CD4-positive, alpha-beta T cell treated with Interleukin-2 at 100 ng/mL for 4 hours (primary cell): ENCODE data around the gene ARL15.
"Not testable (repeated sequence)": the region's sequence is repeated elsewhere in the genome, so short reads cannot be mapped to it uniquely, and the experiment has no call there.

Source experiments
- DNase-seq: peaks from one replicate; pipeline ENCODE4 v3.0.0-alpha.2; 2020; ENCODE audit warnings: low spot score

ARL15 gene

DNA sequence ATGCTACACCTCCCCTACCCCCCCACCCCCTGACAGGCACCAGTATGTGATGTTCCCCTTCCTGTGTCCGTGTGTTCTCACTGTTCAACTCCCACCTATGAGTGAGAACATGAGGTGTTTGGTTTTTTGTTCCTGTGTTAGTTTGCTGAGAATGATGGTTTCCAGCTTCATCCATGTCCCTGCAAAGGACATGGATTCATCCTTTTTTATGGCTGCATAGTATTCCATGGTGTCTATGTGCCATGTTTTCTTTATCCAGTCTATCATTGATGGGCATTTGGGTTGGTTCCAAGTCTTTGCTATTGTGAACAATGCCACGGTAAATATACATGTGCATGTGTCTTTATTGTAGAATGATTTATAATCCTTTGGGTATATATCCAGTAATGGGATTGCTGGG, 328.1 kb downstream of the ARL15 start:
- DNase-seq = not testable (repeated sequence)

DNA sequence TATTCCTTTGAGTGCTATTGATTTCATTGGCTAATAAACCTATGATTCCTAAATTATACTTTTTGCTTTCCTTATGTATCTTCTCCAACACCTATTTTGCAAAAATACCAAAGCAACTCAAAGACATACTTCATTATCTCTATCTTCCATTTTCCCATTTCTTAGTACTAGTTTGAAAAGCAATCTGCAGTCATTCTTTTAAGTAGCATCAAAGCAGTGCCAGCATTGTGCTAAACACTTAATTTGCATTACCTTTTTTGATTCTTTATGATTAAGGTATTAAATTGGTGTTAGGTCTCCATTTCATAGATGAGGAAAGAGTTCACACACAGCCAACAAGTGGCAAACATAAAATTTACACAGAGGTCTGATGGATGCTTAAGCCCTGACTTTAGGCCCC, 330.3 kb downstream of the ARL15 start:
- DNase-seq = no peak

DNA sequence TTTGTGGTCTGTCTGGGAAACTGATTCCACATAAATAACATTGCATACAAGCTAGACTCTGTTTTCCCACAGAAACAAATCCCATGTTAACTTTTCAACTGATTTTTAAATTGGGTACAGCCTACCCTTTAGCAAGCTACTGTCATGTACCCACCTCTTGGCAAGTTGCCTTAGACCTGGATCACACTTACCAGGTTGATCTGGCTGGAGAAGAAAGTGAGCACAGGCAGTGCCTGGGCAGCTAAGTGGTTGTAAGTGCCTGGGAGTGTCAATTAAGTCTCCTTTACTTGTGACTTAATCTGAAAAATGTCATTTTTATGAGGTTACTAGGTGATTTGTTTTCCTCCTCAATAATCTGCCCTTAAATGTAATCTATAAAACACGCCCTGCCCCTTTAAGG, 336.4 kb downstream of the ARL15 start:
- DNase-seq = no peak

DNA sequence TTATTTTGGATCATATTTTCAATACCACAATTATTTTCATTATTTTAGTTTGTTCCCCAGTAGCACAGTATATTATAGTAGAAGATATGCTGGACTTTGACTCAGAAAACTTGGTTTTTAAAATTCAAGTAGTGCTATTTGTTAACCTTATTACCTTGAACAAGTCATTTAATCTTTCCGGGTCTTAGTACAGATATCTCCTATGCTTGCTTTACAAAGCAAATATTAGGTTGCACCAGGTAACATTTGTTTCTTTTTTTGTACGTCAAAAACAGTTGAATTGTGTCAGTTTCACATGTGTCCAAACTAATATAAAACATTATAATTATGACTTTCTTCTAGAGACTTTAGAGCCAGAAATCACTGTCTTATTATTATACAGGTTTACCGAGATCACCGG, 338.1 kb downstream of the ARL15 start:
- DNase-seq = no peak

DNA sequence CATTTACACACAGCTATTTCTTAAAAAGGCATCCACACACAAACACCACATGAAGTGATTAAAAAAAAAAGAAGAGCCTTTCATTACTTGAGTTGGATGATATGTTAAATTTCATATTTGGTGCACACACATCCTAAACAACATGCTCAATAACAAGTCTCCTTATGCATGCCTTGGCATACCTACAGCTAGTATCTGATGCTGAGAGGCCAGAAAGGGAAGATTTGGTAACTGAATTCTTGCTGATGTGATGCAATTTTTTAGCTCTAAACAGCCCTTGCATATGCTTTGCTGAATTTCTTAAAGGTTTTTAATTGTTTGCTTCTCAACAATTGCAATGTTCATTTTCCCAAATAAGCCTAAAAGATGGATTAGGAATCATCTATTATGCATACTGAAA, 338.8 kb downstream of the ARL15 start:
- no peak for DNase-seq

- no peak for DNase-seq
Observed at GRCh38 chr5:53971131-53971530, 339.2 kb downstream of the ARL15 start.

DNA sequence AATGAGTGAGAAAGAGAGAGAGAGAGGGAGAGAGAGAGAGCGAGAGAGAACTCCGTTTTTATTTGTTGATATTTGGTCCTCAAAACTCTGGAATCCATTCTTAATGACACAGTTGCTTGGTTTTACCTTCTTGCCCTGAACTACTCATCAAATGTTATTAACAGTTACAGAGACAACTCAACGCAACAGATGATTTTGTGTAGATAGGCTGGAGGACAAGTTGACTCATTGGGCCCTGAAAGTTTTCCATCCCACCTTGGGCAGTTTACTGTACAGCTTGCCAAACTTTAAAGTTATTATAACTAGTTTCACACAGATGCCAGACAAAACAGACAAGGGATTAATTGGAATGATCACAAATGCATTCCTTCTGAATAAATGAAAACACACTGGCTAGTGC, 339.9 kb downstream of the ARL15 start:
- no peak for DNase-seq

- DNase-seq = no peak
Observed at GRCh38 chr5:53969176-53969730, 341.1 kb downstream of the ARL15 start.

GRCh38 chr5:53965459-53965858, 344.9 kb downstream of the ARL15 start:
- no peak for DNase-seq

DNA sequence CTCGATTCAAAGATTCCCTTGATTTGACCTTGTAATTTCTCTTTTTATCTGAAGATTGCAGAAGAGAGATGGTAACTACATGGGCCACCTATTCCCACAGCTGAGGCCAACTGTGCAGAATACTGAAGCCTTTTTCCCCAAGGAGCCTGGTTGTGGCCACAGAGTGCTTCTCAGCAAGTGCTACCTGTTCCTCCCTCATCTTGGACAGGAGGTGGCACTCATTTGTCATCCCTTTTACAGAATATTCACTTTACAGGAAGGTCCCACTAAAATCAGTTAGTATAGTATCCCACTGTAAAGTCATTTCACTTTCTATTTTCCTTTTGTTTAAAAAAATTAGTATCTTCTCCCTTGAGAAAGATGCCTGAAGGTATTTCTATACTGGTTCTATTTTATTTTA, 346.4 kb downstream of the ARL15 start:
- DNase-seq = no peak

DNA sequence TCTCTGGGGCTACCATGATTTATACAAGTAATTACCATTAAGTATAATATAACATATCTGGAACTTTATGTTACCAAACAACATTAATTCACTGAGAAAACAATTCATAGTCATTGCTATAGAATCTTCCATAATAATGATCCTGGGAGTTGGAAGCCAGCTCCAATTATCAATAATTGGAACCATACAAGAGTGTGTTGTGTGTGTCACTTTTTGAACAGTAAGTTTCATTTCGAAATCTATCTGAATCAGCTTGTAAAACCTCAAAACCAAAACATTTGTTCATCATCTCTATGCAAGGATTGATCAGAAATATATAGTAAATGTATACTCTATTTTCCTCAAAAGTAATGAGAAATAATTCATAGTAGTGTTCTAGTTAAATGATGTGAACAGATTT, 348.1 kb downstream of the ARL15 start:
- DNase-seq = no peak

DNA sequence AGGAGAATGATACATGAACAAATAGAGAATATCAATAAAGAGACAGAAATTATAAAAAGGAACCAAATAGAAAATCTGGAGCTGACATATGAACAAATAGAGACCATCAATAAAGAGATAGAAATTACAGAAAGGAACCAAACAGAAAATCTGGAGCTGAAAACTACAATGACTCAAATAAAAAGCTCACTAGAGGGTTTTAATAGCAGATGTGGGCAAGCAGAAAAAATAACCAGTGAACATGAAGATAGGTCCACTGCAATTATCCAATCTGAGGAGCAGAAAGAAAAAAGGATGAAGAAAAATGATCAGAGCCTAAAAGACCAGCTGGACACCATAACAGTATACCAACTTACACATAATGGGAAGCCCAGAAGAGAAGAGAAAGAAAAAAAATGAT, 353.7 kb downstream of the ARL15 start:
- no peak for DNase-seq

- DNase-seq = no peak
Observed at GRCh38 chr5:53956196-53956595, 354.2 kb downstream of the ARL15 start.

- no peak for DNase-seq
Observed at GRCh38 chr5:53950621-53951020, 359.8 kb downstream of the ARL15 start.

GRCh38 chr5:53948598-53948997, 361.8 kb downstream of the ARL15 start:
- no peak for DNase-seq

- no peak for DNase-seq
Observed at GRCh38 chr5:53946405-53947100, 363.8 kb downstream of the ARL15 start.

- DNase-seq = no peak
Observed at GRCh38 chr5:53944981-53945380, 365.4 kb downstream of the ARL15 start.

DNA sequence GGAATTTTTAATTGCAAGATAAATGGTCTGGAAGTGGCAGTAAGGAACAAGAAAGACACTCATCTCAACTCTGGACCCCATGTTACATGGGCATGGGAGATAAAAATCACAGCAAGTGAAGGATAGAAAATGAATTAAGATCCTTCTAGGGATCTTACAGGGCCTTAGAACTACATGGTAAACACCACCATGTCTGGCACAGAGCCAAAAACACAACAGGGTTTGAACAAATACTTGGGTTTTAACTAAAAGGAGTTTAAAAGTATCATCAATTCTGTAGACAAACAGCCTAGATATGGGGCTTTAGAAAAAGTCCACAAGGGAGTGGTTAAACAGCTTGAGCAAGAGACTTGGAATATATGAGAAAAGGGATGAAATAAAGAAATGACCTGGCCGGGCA, 366.4 kb downstream of the ARL15 start:
- no peak for DNase-seq

- DNase-seq = no peak
Observed at GRCh38 chr5:53942724-53943123, 367.6 kb downstream of the ARL15 start.

- no peak for DNase-seq
Observed at GRCh38 chr5:53940921-53941320, 369.5 kb downstream of the ARL15 start.

GRCh38 chr5:53937467-53937866, 372.9 kb downstream of the ARL15 start:
- no peak for DNase-seq

DNA sequence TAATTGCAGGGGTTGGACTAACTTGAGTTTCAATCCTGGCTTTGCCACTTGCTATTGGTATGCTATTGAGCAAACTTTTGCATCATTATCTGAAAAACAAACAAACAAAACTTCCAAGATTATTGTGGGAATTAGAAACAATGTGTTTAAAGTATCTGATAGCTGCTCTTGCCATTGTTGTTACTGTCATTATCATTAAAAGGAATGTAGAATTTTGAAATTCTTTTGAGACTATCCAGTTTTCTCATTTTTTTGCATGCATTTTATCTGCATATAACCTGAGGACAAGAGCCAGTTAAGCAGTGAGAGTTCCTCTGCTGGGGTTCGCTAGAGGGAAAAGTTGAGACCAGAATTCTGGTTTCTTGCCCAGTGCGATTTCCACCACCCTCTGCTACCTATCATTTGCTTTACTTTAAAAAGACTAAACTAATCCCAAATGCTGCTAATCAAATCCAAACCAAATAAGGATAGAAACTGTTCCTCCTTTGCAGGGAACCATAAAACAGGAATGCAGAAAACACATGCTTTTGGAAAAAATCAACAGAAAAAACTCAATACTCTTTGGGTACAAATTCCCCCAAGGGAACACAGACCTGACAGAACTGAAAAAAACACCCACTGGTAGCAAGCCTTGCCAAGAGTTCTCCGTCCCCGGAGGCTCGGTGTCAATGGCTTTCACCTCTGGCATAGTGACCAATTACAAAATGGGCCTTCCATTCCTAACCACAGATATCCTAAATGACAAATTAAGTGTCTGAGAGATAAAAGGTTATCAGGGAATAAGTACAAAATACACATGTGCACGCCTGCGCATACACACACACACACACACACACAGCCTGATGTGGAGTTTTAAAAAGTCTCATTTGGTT, 373.7 kb downstream of the ARL15 start:
- DNase-seq = no peak

GRCh38 chr5:53934151-53934820, 376.1 kb downstream of the ARL15 start:
- DNase-seq = no peak
